Measurements from ENCODE around the gene RHO.
"Not testable (repeated sequence)": the region's sequence is repeated elsewhere in the genome, so short reads cannot be mapped to it uniquely, and the experiment has no call there.

- TF ChIP-seq POLR2A (IDR thresholded peaks at IDR 0.05), result not testable (repeated sequence)
- TF ChIP-seq, protein P1, sequence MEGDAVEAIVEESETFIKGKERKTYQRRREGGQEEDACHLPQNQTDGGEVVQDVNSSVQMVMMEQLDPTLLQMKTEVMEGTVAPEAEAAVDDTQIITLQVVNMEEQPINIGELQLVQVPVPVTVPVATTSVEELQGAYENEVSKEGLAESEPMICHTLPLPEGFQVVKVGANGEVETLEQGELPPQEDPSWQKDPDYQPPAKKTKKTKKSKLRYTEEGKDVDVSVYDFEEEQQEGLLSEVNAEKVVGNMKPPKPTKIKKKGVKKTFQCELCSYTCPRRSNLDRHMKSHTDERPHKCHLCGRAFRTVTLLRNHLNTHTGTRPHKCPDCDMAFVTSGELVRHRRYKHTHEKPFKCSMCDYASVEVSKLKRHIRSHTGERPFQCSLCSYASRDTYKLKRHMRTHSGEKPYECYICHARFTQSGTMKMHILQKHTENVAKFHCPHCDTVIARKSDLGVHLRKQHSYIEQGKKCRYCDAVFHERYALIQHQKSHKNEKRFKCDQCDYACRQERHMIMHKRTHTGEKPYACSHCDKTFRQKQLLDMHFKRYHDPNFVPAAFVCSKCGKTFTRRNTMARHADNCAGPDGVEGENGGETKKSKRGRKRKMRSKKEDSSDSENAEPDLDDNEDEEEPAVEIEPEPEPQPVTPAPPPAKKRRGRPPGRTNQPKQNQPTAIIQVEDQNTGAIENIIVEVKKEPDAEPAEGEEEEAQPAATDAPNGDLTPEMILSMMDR (IDR thresholded peaks at IDR 0.05), result not testable (repeated sequence)
These were observed 12.5 kb upstream of the RHO start for GRCh38 chr3:129515821-129516432.

All from body of pancreas (tissue), 4 donors.